Measurements from ENCODE around the gene SORCS2.

DNA sequence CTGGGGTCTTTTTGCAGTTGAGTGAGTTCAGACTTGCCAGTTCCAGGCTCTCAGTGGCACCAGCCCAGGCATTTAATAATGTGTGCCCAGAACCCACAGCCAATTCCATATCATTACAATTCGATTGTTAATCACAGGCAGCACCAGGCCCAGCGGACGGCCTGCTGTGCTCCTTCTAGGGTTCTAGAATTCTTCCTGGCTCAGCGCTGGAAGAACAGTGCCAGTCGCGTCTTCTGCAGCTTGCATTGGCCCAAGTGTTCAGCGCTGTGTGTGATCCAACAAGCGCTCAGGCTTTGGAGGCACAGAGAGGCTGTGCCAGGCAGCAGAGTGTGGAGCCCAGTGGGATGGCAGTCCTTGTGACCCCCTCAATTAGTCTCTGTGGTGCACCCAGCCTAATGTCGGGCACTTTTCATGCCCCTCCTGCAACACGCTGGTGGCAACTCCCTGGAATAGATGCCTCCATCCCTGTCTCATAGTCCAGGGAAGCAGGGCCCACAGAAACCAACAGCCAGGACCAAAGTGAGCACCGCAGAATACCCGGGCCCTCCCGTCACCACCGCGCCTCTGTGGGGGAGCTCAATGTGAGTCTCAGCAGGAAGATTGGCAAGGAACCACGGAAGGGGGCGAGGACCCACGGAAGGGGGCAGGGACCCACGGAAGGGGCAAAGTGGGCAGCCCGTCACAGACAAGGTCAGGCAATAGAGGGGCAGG is 554.2 kb downstream of the SORCS2 start:
- TF ChIP-seq POLR2AphosphoS5 (IDR thresholded peaks at IDR 0.05) (no peak), POLR2A (IDR thresholded peaks at IDR 0.05) (no peak)

Measured in prostate gland (tissue), 1 donor.